C4-2B (cell line): Measurements from ENCODE around the gene ACAN.

Experiments used
- ZFX ChIP-seq: fragments of 450-650 bp; IDR thresholded peaks from 2 replicates; pipeline ENCODE4 v1.6.1; 2017
- TF ChIP-seq, protein P1 (sequence below): fragments of 450-650 bp; conservative IDR thresholded peaks from 2 replicates; pipeline ENCODE4 v1.5.1; 2017; ENCODE audit warnings: mild to moderate bottlenecking

DNA sequence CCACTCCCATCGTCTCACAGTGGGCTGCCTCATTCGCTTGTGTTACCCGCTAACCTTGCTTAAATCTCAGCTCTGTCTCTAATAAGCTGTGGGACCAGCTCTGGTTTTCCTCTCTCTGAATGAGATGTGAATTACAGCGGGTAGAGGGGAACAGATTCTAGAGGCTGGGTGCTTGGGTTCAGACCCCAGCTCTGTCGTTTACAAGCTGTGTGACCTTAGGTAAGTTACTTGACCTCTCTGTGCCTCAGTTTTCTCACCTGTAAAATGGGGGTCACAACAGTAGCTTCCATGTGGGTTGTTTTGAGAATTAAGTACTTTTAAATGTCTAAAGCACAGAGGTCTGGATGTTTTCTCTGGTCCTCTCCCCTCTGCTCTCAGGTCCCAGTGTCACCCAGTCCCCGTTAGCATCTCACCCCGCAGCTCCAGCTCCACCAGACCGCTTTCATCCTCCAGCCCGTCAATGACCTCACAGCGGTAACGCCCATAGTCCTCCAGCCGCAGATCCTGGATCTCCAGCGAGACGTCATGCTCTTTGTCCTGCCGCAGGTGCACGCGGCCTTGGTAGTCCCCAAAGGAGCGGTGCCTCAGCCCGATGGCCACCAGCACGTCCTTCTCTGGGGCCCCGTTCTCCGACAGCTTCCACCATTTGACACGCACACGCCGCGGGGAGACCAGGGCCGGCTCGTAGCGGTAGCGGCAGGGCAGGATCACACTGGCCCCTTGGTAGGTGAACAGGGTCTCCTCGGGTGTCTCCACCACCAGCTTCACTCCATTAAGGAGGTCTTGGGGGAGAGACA, 77.9 kb downstream of the ACAN start:
- TF ChIP-seq, protein P1, sequence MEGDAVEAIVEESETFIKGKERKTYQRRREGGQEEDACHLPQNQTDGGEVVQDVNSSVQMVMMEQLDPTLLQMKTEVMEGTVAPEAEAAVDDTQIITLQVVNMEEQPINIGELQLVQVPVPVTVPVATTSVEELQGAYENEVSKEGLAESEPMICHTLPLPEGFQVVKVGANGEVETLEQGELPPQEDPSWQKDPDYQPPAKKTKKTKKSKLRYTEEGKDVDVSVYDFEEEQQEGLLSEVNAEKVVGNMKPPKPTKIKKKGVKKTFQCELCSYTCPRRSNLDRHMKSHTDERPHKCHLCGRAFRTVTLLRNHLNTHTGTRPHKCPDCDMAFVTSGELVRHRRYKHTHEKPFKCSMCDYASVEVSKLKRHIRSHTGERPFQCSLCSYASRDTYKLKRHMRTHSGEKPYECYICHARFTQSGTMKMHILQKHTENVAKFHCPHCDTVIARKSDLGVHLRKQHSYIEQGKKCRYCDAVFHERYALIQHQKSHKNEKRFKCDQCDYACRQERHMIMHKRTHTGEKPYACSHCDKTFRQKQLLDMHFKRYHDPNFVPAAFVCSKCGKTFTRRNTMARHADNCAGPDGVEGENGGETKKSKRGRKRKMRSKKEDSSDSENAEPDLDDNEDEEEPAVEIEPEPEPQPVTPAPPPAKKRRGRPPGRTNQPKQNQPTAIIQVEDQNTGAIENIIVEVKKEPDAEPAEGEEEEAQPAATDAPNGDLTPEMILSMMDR = no peak
- no peak for TF ChIP-seq ZFX
